ENCODE results near the gene TMEM233.

- TF ChIP-seq CTCF (conservative IDR thresholded peaks at IDR 0.05; ENCODE audit: low read length) (no peak), EZH2phosphoT487 (IDR thresholded peaks at IDR 0.05; ENCODE audit: borderline replicate concordance, low read depth, low read length) (no peak)
Observed at GRCh38 chr12:119631930-119632678, 38.5 kb downstream of the TMEM233 start.
